Dermis blood vessel endothelial cell (primary cell): ENCODE results near the gene TNFRSF18. TPM values are rescaled to one million over a fixed set of nuclear protein-coding genes. Genes with fewer than 3 reads are reported as not detected.
"Not testable (repeated sequence)": the region's sequence is repeated elsewhere in the genome, so short reads cannot be mapped to it uniquely, and the experiment has no call there.

Experiments
- DNase-seq: peaks from one replicate; pipeline ENCODE4 v3.0.0; 2010
- total RNA-seq: library from RNA; depleted of rRNA; stranded (reverse); fragments of >200 nt; gene quantifications from 2 replicates; pipeline ENCODE4 v1.2.3, GENCODE V29; 2014

Gene TNFRSF18
- total RNA-seq, result 1.0 TPM in 1 of 2 replicates, not detected in the other

- DNase-seq, result no peak
These were observed at the start of gene TNFRSF18 for GRCh38 chr1:1206376-1206965. TNFRSF18 (minus strand) TSS chr1:1206592; CDS start chr1:1206571, 21 bp downstream.

GRCh38 chr1:1255611-1256010, 49.2 kb upstream of the TNFRSF18 start:
- DNase-seq, result no peak

GRCh38 chr1:1255078-1255477, 48.7 kb upstream of the TNFRSF18 start:
- DNase-seq, result no peak

- DNase-seq, result no peak
These were observed 48.2 kb upstream of the TNFRSF18 start for GRCh38 chr1:1254667-1254998.

GRCh38 chr1:1253972-1254666, 47.7 kb upstream of the TNFRSF18 start:
- DNase-seq, result no peak

GRCh38 chr1:1253314-1253713, 46.9 kb upstream of the TNFRSF18 start:
- no peak for DNase-seq

GRCh38 chr1:1250786-1251284, 44.4 kb upstream of the TNFRSF18 start:
- peak; percentile 41 for DNase-seq

- not testable (repeated sequence) for DNase-seq
These were observed 41.9 kb upstream of the TNFRSF18 start for GRCh38 chr1:1248009-1248913.

GRCh38 chr1:1247341-1247913, 41.0 kb upstream of the TNFRSF18 start:
- DNase-seq, result no peak

GRCh38 chr1:1246577-1247340, 40.4 kb upstream of the TNFRSF18 start, which contains the start of gene C1QTNF12:
C1QTNF12 (minus strand) TSS chr1:1246722; CDS start chr1:1246690, 32 bp downstream.
- no peak for DNase-seq

GRCh38 chr1:1245817-1246576, 39.6 kb upstream of the TNFRSF18 start:
- no peak for DNase-seq

- no peak for DNase-seq
These were observed 38.9 kb upstream of the TNFRSF18 start for GRCh38 chr1:1245178-1245816.

- no peak for DNase-seq
These were observed 37.9 kb upstream of the TNFRSF18 start for GRCh38 chr1:1244192-1244811.

GRCh38 chr1:1243807-1244191, 37.4 kb upstream of the TNFRSF18 start:
- no peak for DNase-seq

GRCh38 chr1:1243266-1243660, 36.9 kb upstream of the TNFRSF18 start:
- DNase-seq, result no peak

GRCh38 chr1:1242461-1243265, 36.3 kb upstream of the TNFRSF18 start:
- DNase-seq, result no peak

GRCh38 chr1:1241588-1242219, 35.3 kb upstream of the TNFRSF18 start:
- no peak for DNase-seq

- DNase-seq, result no peak
These were observed 34.6 kb upstream of the TNFRSF18 start for GRCh38 chr1:1240822-1241587.
